ENCODE results near the gene ANO7. TPM values are rescaled to one million over a fixed set of nuclear protein-coding genes. Genes with fewer than 3 reads are reported as not detected.

Gene ANO7
- total RNA-seq, 2 experiments from 2014 or later = 0.14 to 0.25 TPM

DNA sequence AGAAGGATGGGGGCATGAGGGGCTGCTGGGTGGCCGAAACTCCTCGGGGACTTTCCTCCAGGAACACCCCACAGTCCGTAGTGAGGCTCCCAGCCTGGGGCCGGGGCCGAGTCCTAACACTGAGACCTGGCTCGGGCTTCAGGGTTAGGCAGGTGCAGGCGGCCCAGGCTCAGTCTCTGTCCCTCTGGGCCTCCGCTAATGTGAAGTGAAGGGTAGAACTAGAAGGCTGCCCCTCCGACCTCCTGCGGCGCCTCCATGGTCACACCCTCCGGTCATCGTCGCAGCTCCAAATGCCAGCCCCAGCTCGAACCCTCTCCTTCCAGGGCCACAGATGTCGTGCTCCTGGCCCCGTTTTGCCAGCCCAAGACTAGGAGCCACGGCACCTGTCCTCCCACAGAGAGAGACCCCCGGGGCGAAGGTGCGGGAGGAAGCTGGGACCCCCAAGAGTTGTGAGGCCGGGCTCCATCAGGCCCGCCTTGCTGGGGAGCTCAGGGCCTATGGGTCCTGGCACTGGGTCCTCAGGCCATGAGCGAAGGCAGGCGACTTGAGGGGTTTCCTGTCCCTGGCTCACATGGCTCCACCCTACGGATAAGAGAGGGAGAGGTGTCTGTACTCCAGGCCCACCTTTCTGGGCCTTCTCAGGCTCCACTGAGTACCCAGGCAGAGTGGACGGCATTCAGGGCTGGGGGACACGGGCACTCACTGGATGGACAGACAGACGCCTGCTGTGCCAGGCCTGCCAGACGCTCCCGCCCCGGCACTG lies 797 bp downstream of the ANO7 start:
- no peaks in the 10 kb centered on the region for H3K9me3 Mint-ChIP-seq
- CTCF ChIA-PET = no interaction called here
- H3K36me3 Mint-ChIP-seq (ENCODE audit: low read depth) = no peaks in the 10 kb centered on the region
- no peaks in the 10 kb centered on the region for H3K27me3 Mint-ChIP-seq
- no peak overlapping the region for H3K27ac Mint-ChIP-seq
- no peaks in the 10 kb centered on the region for H3K4me1 ChIP-seq (ENCODE audit: insufficient read depth, low read length)
- POLR2A ChIA-PET = interaction anchor here (0.6 kb wide), 1 partner anchor 18 kb away, joined by 3 read pairs; no protein-coding TSS in a partner anchor
- intact Hi-C loops (cut with DNase I, micrococcal nuclease) = no loop called here
- H3K27me3 ChIP-seq (ENCODE audit: control insufficient read depth in 1 of 2, insufficient read depth in 2 of 2, low read length in 2 of 2) = no peaks in the 10 kb centered on the region
- H3K9me3 ChIP-seq (ENCODE audit: control insufficient read depth in 1 of 2, insufficient read depth in 1 of 2, low read length in 2 of 2) = no peaks in the 10 kb centered on the region
- no peak overlapping the region for H3K4me3 ChIP-seq (ENCODE audit: low read length)
- ATAC-seq (ENCODE audit: poor library complexity) (no peak), DNase-seq (peak in 1 of 14 experiments; percentile 11)
- H3K36me3 ChIP-seq (ENCODE audit: insufficient read depth, low read length) = no peaks in the 10 kb centered on the region
- H3K27ac ChIP-seq (ENCODE audit: low read depth in 1 of 2, low read length in 2 of 2) = no peak overlapping the region
- TF ChIP-seq, protein P1, sequence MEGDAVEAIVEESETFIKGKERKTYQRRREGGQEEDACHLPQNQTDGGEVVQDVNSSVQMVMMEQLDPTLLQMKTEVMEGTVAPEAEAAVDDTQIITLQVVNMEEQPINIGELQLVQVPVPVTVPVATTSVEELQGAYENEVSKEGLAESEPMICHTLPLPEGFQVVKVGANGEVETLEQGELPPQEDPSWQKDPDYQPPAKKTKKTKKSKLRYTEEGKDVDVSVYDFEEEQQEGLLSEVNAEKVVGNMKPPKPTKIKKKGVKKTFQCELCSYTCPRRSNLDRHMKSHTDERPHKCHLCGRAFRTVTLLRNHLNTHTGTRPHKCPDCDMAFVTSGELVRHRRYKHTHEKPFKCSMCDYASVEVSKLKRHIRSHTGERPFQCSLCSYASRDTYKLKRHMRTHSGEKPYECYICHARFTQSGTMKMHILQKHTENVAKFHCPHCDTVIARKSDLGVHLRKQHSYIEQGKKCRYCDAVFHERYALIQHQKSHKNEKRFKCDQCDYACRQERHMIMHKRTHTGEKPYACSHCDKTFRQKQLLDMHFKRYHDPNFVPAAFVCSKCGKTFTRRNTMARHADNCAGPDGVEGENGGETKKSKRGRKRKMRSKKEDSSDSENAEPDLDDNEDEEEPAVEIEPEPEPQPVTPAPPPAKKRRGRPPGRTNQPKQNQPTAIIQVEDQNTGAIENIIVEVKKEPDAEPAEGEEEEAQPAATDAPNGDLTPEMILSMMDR (IDR thresholded peaks at IDR 0.05) = no peak
- no peak overlapping the region for H3K4me3 Mint-ChIP-seq
- H3K4me1 Mint-ChIP-seq (ENCODE audit: low read depth) = no peaks in the 10 kb centered on the region

DNA sequence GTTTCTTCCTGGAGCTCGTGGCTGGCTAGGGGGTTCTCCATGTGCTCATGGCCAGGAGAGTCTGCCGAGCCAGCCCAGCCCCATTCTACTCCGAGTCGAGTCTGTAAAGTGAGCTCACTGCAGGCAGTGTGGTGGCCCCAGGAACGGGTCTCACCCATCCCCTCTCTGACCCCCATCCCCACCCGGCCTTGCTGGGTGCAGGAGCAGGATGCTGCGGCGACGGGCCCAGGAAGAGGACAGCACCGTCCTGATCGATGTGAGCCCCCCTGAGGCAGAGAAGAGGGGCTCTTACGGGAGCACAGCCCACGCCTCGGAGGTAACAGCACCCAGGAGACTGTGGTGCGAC lies 1.4 kb downstream of the ANO7 start:
- ChIA-PET CTCF (no interaction called here), POLR2A (interaction anchor here (0.6 kb wide), 1 partner anchor 19 kb away, joined by 3 read pairs; no protein-coding TSS in a partner anchor)
- TF ChIP-seq, protein P1 (IDR thresholded peaks at IDR 0.05) = no peak
- Histone ChIP-seq H3K4me1 (ENCODE audit: insufficient read depth, low read length) (no peaks in the 10 kb centered on the region), H3K4me3 (ENCODE audit: low read length) (no peak overlapping the region), H3K27me3 (ENCODE audit: control insufficient read depth in 1 of 2, insufficient read depth in 2 of 2, low read length in 2 of 2) (no peaks in the 10 kb centered on the region), H3K9me3 (ENCODE audit: control insufficient read depth in 1 of 2, insufficient read depth in 1 of 2, low read length in 2 of 2) (no peaks in the 10 kb centered on the region), H3K27ac (ENCODE audit: low read depth in 1 of 2, low read length in 2 of 2) (no peak overlapping the region), H3K36me3 (ENCODE audit: insufficient read depth, low read length) (no peaks in the 10 kb centered on the region)
- intact Hi-C loops (cut with DNase I, micrococcal nuclease) = no loop called here
- H3K27me3 Mint-ChIP-seq = no peaks in the 10 kb centered on the region
- ATAC-seq (ENCODE audit: poor library complexity) = no peak
- H3K4me1 Mint-ChIP-seq (ENCODE audit: low read depth) = no peaks in the 10 kb centered on the region
- no peaks in the 10 kb centered on the region for H3K9me3 Mint-ChIP-seq
- DNase-seq = peak in 1 of 14 experiments; percentile 15
- H3K27ac Mint-ChIP-seq = no peak overlapping the region
- H3K4me3 Mint-ChIP-seq = no peak overlapping the region
- no peaks in the 10 kb centered on the region for H3K36me3 Mint-ChIP-seq (ENCODE audit: low read depth)

DNA sequence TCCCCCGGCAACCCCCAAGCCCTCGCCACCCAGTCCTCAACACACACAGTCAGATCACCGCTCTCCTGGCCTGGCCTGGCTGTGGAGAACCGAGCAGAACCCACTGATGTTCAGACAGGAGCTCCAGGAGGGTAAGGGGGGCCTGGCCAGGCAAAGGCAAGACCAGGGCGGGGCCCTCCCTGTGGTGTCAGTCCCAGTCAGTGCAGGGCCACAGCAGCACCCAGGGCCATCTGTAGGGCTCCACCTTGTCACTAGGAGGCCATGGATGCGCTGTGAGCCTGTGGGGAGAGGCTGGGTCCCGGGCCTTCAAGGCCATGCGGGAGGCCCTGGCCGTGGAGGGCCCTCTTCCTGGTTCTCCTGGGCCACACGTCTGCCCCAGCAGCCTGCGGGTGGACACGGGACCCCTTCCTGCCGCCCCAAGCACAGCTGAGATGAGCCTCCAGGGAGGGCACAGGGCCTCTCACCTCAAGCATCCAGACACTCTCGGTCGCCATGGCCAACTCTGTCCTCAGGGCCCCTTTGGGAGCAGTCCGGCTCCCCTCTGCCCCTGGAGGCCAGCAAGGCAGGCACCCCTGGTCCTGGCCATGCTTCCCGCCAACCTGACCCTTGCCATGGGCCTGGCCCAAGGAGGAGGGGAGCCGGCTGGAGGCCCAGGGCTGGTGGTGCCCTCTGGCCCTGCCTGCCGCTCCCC lies 2.0 kb downstream of the ANO7 start:
- no peaks in the 10 kb centered on the region for H3K27me3 Mint-ChIP-seq
- no peak overlapping the region for H3K27ac Mint-ChIP-seq
- Histone ChIP-seq H3K27ac (ENCODE audit: low read depth in 1 of 2, low read length in 2 of 2) (no peak overlapping the region), H3K4me1 (ENCODE audit: insufficient read depth, low read length) (no peaks in the 10 kb centered on the region), H3K9me3 (ENCODE audit: control insufficient read depth in 1 of 2, insufficient read depth in 1 of 2, low read length in 2 of 2) (no peaks in the 10 kb centered on the region), H3K27me3 (ENCODE audit: control insufficient read depth in 1 of 2, insufficient read depth in 2 of 2, low read length in 2 of 2) (no peaks in the 10 kb centered on the region), H3K4me3 (ENCODE audit: low read length) (no peak overlapping the region), H3K36me3 (ENCODE audit: insufficient read depth, low read length) (no peaks in the 10 kb centered on the region)
- H3K9me3 Mint-ChIP-seq = no peaks in the 10 kb centered on the region
- CTCF ChIA-PET = no interaction called here
- intact Hi-C loops (cut with DNase I, micrococcal nuclease) = no loop called here
- TF ChIP-seq, protein P1 (IDR thresholded peaks at IDR 0.05) = no peak
- no peak overlapping the region for H3K4me3 Mint-ChIP-seq
- no peaks in the 10 kb centered on the region for H3K36me3 Mint-ChIP-seq (ENCODE audit: low read depth)
- DNase-seq (peak in 1 of 14 experiments; percentile 15), ATAC-seq (ENCODE audit: poor library complexity) (no peak)
- H3K4me1 Mint-ChIP-seq (ENCODE audit: low read depth) = no peaks in the 10 kb centered on the region
- POLR2A ChIA-PET = no interaction called here

Data from CD4-positive, alpha-beta T cell (primary cell).